Fibroblast of mammary gland (primary cell): Measurements from ENCODE around the gene FUT9.

Source experiments
- DNase-seq: peaks from one replicate; pipeline ENCODE4 v3.0.0-alpha.2; 2010; ENCODE audit warnings: low read depth
- H3K4me3 ChIP-seq: 2 replicates; pipeline ENCODE4 v1.5.1; 2011; ENCODE audit warnings: low read depth, mild to moderate bottlenecking, low read length, moderate library complexity; ENCODE audit not compliant: control insufficient read depth
- CTCF ChIP-seq: conservative IDR thresholded peaks from 2 replicates; pipeline ENCODE4 v1.5.1; 2011; ENCODE audit warnings: low read depth, low read length, inconsistent platforms; ENCODE audit not compliant: control insufficient read depth, insufficient read depth

FUT9 gene

DNA sequence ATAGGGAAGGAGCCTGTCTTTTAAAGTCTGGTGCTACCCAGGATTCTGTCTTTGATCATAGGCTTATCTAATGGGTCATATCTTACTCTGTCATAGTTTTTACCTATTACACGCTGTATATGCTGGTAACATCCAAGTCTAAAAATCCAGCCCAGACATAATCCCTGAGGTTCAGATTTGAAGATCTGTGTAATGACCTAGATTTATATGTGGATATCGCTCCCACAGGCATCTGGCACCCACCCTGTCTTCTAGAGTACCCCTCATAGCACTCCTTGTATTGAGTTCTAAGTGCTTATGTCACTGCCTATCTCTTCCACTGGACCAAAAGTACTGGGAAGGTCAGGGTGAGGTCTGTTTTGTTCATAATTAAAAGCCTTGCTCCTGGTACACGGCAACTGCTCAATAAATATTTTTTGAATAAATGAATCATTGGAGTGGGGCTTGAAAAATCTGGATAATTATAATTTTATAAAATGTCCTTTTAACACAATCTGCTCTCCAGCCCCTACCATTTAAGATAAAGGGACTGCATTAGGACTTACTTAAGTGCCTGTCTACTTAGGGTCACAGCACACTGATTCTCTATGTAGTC is 136.4 kb downstream of the FUT9 start:
- no peak for DNase-seq
- TF ChIP-seq CTCF, result no peak
- no peak overlapping the region for H3K4me3 ChIP-seq

DNA sequence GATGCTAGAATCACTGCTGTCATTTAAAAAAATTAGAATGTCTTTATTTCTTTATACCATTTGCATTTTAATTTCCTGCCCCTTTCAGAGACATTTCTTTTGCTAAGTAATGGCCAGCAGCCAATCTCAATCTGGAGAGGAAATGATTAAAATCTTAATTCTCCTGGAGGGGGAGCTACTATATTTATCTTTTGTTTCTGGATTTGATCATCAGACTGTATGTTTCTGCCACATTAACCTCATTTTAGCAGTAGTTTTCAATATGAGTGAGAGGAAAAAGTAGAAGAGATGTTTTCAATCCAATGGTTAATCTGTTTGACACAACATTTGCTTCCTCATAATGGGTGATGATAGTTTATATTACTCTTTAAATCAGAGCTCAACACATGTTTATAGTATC is 138.0 kb downstream of the FUT9 start:
- TF ChIP-seq CTCF, result no peak
- no peak overlapping the region for H3K4me3 ChIP-seq
- DNase-seq, result no peak

DNA sequence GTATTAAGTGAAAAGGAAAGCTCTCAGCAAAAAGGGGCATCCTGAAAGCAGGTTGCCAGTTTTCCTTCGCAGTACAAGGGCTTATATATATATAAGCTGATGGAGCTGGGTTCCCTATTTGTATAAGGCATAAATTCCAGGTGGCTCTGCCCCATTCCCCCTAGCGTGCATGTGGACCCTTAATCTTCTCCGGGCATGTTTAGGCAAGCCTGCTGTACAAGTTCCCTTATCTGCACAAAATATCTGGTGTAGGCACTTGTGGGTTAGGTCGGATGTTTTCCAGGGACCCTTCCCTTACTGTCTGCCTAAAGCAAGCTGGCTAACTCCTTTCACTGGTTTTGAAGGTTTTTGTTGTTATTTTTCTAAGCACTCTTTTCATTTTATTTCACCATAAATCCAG is 140.7 kb downstream of the FUT9 start:
- DNase-seq, result no peak
- no peak overlapping the region for H3K4me3 ChIP-seq
- TF ChIP-seq CTCF, result no peak

- no peak for TF ChIP-seq CTCF
- no peak for DNase-seq
- no peak overlapping the region for H3K4me3 ChIP-seq
These were observed 141.3 kb downstream of the FUT9 start for GRCh38 chr6:96157018-96157565.

DNA sequence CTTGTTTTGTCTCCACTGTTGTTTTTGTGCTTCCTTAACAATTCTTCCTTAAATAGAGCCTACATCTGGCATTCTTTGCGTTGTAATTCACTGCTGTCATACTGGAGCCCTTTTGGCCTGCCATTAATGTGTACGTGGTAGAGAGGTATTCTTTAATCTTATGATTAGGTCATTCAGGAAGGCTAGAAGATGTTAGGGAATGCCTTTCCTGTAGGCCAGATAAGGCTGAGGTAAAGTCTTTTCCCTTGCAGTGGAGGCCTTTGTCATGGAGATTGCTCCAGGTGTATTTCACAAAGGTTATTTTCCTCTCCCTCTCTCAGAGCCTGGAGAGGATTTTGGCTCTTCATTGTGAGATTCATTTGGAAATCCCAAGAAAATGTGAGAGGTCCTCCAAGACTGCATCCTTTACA is 146.9 kb downstream of the FUT9 start:
- no peak overlapping the region for H3K4me3 ChIP-seq
- no peak for TF ChIP-seq CTCF
- DNase-seq, result no peak

- DNase-seq, result no peak
- no peak for TF ChIP-seq CTCF
- H3K4me3 ChIP-seq, result no peak overlapping the region
These were observed 149.0 kb downstream of the FUT9 start for GRCh38 chr6:96164802-96165201.

DNA sequence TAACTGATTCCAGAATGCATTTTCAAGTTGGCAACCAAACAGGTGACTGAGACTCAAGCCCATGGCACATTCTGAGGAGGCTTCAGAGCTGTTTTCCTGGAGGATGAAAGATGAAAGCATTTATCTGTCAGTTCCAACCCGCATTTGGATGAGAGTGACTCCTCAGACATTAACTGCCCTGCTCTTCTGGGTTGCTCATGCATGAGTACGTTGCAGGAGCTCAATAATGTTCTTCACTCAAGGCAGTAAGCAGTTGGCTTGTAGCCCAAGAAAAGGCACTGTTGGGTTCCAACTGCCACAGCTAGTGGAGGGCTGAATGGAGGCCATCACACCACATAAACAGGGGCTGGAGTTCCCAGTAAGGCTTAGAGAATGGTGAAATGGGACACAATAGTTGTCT is 155.3 kb downstream of the FUT9 start:
- no peak for DNase-seq
- TF ChIP-seq CTCF, result no peak
- H3K4me3 ChIP-seq, result no peak overlapping the region
